ENCODE results near the gene MAP4K3. TPM values are rescaled to one million over a fixed set of nuclear protein-coding genes. Genes with fewer than 3 reads are reported as not detected.

MAP4K3 gene
- polyA plus RNA-seq (2011; rRNA removed) (24.7 and 45.5 TPM in 2 replicates), polyA minus RNA-seq (2011; rRNA and poly(A)+ RNA removed) (14.1 and 19.3 TPM in 2 replicates)

- H3K36me3 ChIP-seq (ENCODE audit: control insufficient read depth, insufficient read depth, low read length), result no peaks in the 10 kb centered on the region
- TF ChIP-seq CTCF (IDR thresholded peaks at IDR 0.05; ENCODE audit: insufficient read depth, low read depth, low read length), result no peak
- peak; percentile 65 for DNase-seq (ENCODE audit: low read depth)
- ChIA-PET CTCF (interaction anchor here (0.6 to 1.9 kb wide), 5 partner anchors 44 to 210 kb away, joined by 3 to 4 read pairs (median 3); no protein-coding TSS in a partner anchor), POLR2A (no interaction called here)
- H3K4me3 ChIP-seq (ENCODE audit: low read depth, low read length), result peak within 1 kb of the TSS; percentile 76
- H3K27me3 ChIP-seq (ENCODE audit: control insufficient read depth, insufficient read depth, low read length), result no peaks in the 10 kb centered on the region
Measured at GRCh38 chr2:39436592-39437521, at the start of gene MAP4K3. Gene MAP4K3 (minus strand): TSS chr2:39437285. CDS start chr2:39436987, 298 bp downstream.

GRCh38 chr2:39486071-39486470, 49.0 kb upstream of the MAP4K3 start:
- no peak for TF ChIP-seq CTCF (IDR thresholded peaks at IDR 0.05; ENCODE audit: insufficient read depth, low read depth, low read length)
- H3K4me3 ChIP-seq (ENCODE audit: low read depth, low read length), result no peak overlapping the region
- H3K36me3 ChIP-seq (ENCODE audit: control insufficient read depth, insufficient read depth, low read length), result no peaks in the 10 kb centered on the region
- POLR2A ChIA-PET, result no interaction called here
- CTCF ChIA-PET, result no interaction called here
- no peaks in the 10 kb centered on the region for H3K27me3 ChIP-seq (ENCODE audit: control insufficient read depth, insufficient read depth, low read length)
- no peak for DNase-seq (ENCODE audit: low read depth)

GRCh38 chr2:39484620-39485495, 47.8 kb upstream of the MAP4K3 start:
- CTCF ChIA-PET, result no interaction called here

GRCh38 chr2:39484206-39484605, 47.1 kb upstream of the MAP4K3 start:
- no peak for DNase-seq (ENCODE audit: low read depth)

More at GRCh38 chr2:39484620-39485495, 47.8 kb upstream of the MAP4K3 start:
- Histone ChIP-seq H3K27me3 (ENCODE audit: control insufficient read depth, insufficient read depth, low read length) (no peaks in the 10 kb centered on the region), H3K4me3 (ENCODE audit: low read depth, low read length) (no peak overlapping the region), H3K36me3 (ENCODE audit: control insufficient read depth, insufficient read depth, low read length) (no peaks in the 10 kb centered on the region)
- TF ChIP-seq CTCF (IDR thresholded peaks at IDR 0.05; ENCODE audit: insufficient read depth, low read depth, low read length), result no peak
- no peak for DNase-seq (ENCODE audit: low read depth)
- POLR2A ChIA-PET, result no interaction called here

More at GRCh38 chr2:39484206-39484605, 47.1 kb upstream of the MAP4K3 start:
- TF ChIP-seq CTCF (IDR thresholded peaks at IDR 0.05; ENCODE audit: insufficient read depth, low read depth, low read length), result no peak
- ChIA-PET CTCF (no interaction called here), POLR2A (no interaction called here)
- H3K36me3 ChIP-seq (ENCODE audit: control insufficient read depth, insufficient read depth, low read length), result no peaks in the 10 kb centered on the region
- no peaks in the 10 kb centered on the region for H3K27me3 ChIP-seq (ENCODE audit: control insufficient read depth, insufficient read depth, low read length)
- no peak overlapping the region for H3K4me3 ChIP-seq (ENCODE audit: low read depth, low read length)
